Astrocyte (in vitro differentiated cells and primary cell): ENCODE measurements around the gene CEP83. TPM values are rescaled to one million over a fixed set of nuclear protein-coding genes. Genes with fewer than 3 reads are reported as not detected.

Experiments used
- DNase-seq: peaks from one replicate; pipeline ENCODE4 v3.0.0-alpha.2; 2010; ENCODE audit warnings: low read depth
- FAIRE-seq: peaks from 2 replicates; lab custom pipeline; 2011; peaks lifted over from hg19 to GRCh38; lab: Jason Lieb, UNC
- H2AFZ ChIP-seq: 2 replicates; pipeline ENCODE4 v1.6.0; 2012; ENCODE audit warnings: low read depth, low read length, inconsistent platforms
- H3K27ac ChIP-seq: 2 replicates; pipeline ENCODE4 v1.5.1; 2011; ENCODE audit warnings: low read depth, low read length, inconsistent platforms
- H3K27me3 ChIP-seq: 2 replicates; pipeline ENCODE4 v1.6.0; 2011; ENCODE audit warnings: low read length, inconsistent platforms; ENCODE audit not compliant: insufficient read depth
- H3K36me3 ChIP-seq: 2 replicates; pipeline ENCODE4 v1.5.1; 2011; ENCODE audit warnings: low read length, inconsistent platforms; ENCODE audit not compliant: insufficient read depth
- H3K4me1 ChIP-seq: 2 replicates; pipeline ENCODE4 v1.5.1; 2011; ENCODE audit warnings: low read length, inconsistent platforms; ENCODE audit not compliant: insufficient read depth
- H3K4me2 ChIP-seq: 2 replicates; pipeline ENCODE4 v1.6.0; 2012; ENCODE audit warnings: low read length, inconsistent platforms
- H3K4me3 ChIP-seq: 2 replicates; pipeline ENCODE4 v1.5.1; 2011; ENCODE audit warnings: low read depth, mild to moderate bottlenecking, low read length, inconsistent platforms; ENCODE audit not compliant: insufficient read depth
- H3K79me2 ChIP-seq: 2 replicates; pipeline ENCODE4 v1.6.0; 2012; ENCODE audit warnings: mild to moderate bottlenecking, low read length, inconsistent platforms; ENCODE audit not compliant: insufficient read depth
- H3K9ac ChIP-seq: 2 replicates; pipeline ENCODE4 v1.6.0; 2012; ENCODE audit warnings: mild to moderate bottlenecking, low read length, inconsistent platforms
- H3K9me3 ChIP-seq: 2 replicates; pipeline ENCODE4 v1.5.1; 2012; ENCODE audit warnings: low read depth, mild to moderate bottlenecking, low read length, inconsistent platforms; ENCODE audit not compliant: insufficient read depth
- H4K20me1 ChIP-seq: 2 replicates; pipeline ENCODE4 v1.6.0; 2012; ENCODE audit warnings: low read length, inconsistent platforms; ENCODE audit not compliant: insufficient read depth
- H3K27ac Mint-ChIP-seq: one replicate; pipeline ENCODE4 v1.8.0; 2021; ENCODE audit warnings: mild to moderate bottlenecking, mixed read lengths; ENCODE audit not compliant: unreplicated experiment
- H3K27me3 Mint-ChIP-seq: one replicate; pipeline ENCODE4 v1.8.0; 2021; ENCODE audit warnings: low read depth, mixed read lengths; ENCODE audit not compliant: unreplicated experiment
- H3K36me3 Mint-ChIP-seq: one replicate; pipeline ENCODE4 v1.8.0; 2021; ENCODE audit warnings: low read depth, mixed read lengths; ENCODE audit not compliant: unreplicated experiment
- H3K4me1 Mint-ChIP-seq: one replicate; pipeline ENCODE4 v1.8.0; 2021; ENCODE audit warnings: low read depth, mixed read lengths; ENCODE audit not compliant: unreplicated experiment
- H3K4me3 Mint-ChIP-seq: one replicate; pipeline ENCODE4 v1.8.0; 2021; ENCODE audit warnings: mild to moderate bottlenecking, moderate library complexity, mixed read lengths; ENCODE audit not compliant: unreplicated experiment
- H3K9me3 Mint-ChIP-seq: one replicate; pipeline ENCODE4 v1.8.0; 2021; ENCODE audit warnings: mild to moderate bottlenecking, mixed read lengths; ENCODE audit not compliant: unreplicated experiment
- EZH2 ChIP-seq: IDR thresholded peaks from 2 replicates; pipeline ENCODE4 v1.6.1; 2012; ENCODE audit warnings: mild to moderate bottlenecking, low read length, inconsistent platforms; ENCODE audit not compliant: insufficient read depth
- total RNA-seq: library from RNA; stranded (reverse); gene quantifications from 2 replicates; pipeline ENCODE4 v1.2.1, GENCODE V29; 2021
- TF ChIP-seq, protein P1 (sequence below): IDR thresholded peaks from 2 replicates; pipeline ENCODE4 v1.5.1; 2011; ENCODE audit warnings: low read depth, mild to moderate bottlenecking, inconsistent platforms, low read length, moderate library complexity; ENCODE audit not compliant: insufficient read depth

CEP83 gene
- total RNA-seq, 1 donor from 2014 or later: 12.4 TPM

DNA sequence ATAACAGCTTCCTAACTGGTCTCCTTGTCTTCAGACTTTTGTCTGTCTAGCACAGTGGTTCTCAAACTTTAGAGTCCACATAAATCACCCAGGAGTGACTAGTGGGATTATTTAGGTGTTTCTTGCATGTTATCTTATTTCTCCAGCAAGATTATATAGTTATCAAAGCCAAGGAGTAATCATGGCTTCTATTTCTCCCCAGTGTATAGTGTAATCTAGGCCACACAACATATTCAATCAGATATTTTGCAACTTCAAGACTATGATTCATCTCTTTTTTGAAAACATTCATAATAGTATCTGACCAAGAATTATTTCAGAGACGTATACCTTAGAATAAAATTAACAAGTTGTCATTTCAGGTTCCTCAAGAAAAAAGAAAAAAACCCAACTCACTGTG lies 131.9 kb downstream of the CEP83 start:
- H3K9me3 ChIP-seq: no peaks in the 10 kb centered on the region
- TF ChIP-seq, protein P1, sequence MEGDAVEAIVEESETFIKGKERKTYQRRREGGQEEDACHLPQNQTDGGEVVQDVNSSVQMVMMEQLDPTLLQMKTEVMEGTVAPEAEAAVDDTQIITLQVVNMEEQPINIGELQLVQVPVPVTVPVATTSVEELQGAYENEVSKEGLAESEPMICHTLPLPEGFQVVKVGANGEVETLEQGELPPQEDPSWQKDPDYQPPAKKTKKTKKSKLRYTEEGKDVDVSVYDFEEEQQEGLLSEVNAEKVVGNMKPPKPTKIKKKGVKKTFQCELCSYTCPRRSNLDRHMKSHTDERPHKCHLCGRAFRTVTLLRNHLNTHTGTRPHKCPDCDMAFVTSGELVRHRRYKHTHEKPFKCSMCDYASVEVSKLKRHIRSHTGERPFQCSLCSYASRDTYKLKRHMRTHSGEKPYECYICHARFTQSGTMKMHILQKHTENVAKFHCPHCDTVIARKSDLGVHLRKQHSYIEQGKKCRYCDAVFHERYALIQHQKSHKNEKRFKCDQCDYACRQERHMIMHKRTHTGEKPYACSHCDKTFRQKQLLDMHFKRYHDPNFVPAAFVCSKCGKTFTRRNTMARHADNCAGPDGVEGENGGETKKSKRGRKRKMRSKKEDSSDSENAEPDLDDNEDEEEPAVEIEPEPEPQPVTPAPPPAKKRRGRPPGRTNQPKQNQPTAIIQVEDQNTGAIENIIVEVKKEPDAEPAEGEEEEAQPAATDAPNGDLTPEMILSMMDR: no peak
- no peak for TF ChIP-seq EZH2
- H4K20me1 ChIP-seq: no peaks in the 10 kb centered on the region
- no peaks in the 10 kb centered on the region for H3K9me3 Mint-ChIP-seq
- no peaks in the 10 kb centered on the region for H3K27me3 Mint-ChIP-seq
- H3K4me1 Mint-ChIP-seq: peaks cover 21% of the 10 kb centered on the region
- H3K27ac Mint-ChIP-seq: no peak overlapping the region
- H3K4me3 ChIP-seq: no peak overlapping the region
- FAIRE-seq (peak; percentile 29), DNase-seq (peak; percentile 6)
- H3K36me3 Mint-ChIP-seq: peaks cover 6% of the 10 kb centered on the region
- no peak overlapping the region for H3K4me3 Mint-ChIP-seq
- no peaks in the 10 kb centered on the region for H3K27me3 ChIP-seq
- H3K4me2 ChIP-seq: no peak overlapping the region
- no peak overlapping the region for H3K9ac ChIP-seq
- H3K4me1 ChIP-seq: peaks cover 13% of the 10 kb centered on the region
- no peaks in the 10 kb centered on the region for H3K36me3 ChIP-seq
- no peak overlapping the region for H3K27ac ChIP-seq
- H3K79me2 ChIP-seq: no peaks in the 10 kb centered on the region
- H2AFZ ChIP-seq: no peak overlapping the region

DNA sequence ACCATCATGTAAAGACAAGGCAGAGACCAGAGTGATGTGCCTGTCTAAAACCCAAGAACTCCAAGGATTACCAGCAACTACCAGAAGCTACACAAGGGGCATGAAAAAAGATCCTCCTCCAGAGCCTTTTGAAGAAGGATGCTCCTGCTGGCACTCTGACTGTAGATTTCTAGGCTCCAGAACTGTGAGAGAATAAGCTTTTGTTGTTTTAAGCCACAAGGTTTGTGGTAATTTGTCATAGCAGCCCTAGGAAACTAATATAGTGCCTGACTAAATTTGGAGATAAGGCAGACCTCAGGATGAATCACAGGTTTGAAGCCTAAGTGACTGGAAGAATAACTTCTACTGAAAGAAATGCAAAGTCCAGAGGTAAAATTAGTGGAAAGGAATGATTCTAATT lies 132.9 kb downstream of the CEP83 start:
- Histone ChIP-seq H4K20me1 (no peaks in the 10 kb centered on the region), H3K4me2 (peak overlapping the region; percentile 7), H3K27me3 (no peaks in the 10 kb centered on the region), H3K4me3 (no peak overlapping the region), H3K4me1 (peaks cover 13% of the 10 kb centered on the region), H3K36me3 (no peaks in the 10 kb centered on the region), H3K9me3 (no peaks in the 10 kb centered on the region), H3K27ac (no peak overlapping the region), H3K9ac (no peak overlapping the region), H3K79me2 (no peaks in the 10 kb centered on the region), H2AFZ (no peak overlapping the region)
- no peak for TF ChIP-seq EZH2
- TF ChIP-seq, protein P1: no peak
- H3K9me3 Mint-ChIP-seq: peaks cover under 1% of the 10 kb centered on the region
- FAIRE-seq (peak; percentile 98), DNase-seq (peak; percentile 93)
- H3K4me3 Mint-ChIP-seq: no peak overlapping the region
- peaks cover 21% of the 10 kb centered on the region for H3K4me1 Mint-ChIP-seq
- peak overlapping the region; percentile 88 for H3K27ac Mint-ChIP-seq
- peaks cover 13% of the 10 kb centered on the region for H3K36me3 Mint-ChIP-seq
- H3K27me3 Mint-ChIP-seq: no peaks in the 10 kb centered on the region

DNA sequence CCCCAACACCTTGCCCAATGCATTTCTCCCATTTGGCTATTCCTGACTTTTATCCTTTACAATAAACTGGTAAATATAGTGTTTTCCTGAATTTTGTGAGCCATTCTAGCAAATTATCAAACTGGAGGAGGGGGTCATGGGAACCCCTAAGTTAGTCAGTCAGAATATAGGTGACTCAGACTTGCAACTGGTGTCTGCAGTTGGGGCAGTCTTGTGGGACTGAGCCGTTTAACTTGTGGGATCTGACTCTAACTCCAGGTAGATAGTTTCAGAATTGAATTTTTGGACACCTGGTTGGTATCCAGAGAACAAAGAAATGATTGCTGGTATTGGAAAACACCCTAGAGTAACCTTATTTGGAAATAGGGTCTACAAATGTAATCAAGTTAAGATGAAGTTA lies 133.4 kb downstream of the CEP83 start:
- no peak for DNase-seq
- peak overlapping the region; percentile 88 for H3K27ac Mint-ChIP-seq
- H3K4me2 ChIP-seq: peak overlapping the region; percentile 7
- H3K4me3 Mint-ChIP-seq: no peak overlapping the region
- no peak overlapping the region for H2AFZ ChIP-seq
- H3K27me3 ChIP-seq: no peaks in the 10 kb centered on the region
- peaks cover 18% of the 10 kb centered on the region for H3K36me3 Mint-ChIP-seq
- no peak for FAIRE-seq
- no peak overlapping the region for H3K4me3 ChIP-seq
- TF ChIP-seq, protein P1: no peak
- TF ChIP-seq EZH2: no peak
- H3K9me3 Mint-ChIP-seq: peaks cover 5% of the 10 kb centered on the region
- no peak overlapping the region for H3K27ac ChIP-seq
- H3K36me3 ChIP-seq: peaks cover 3% of the 10 kb centered on the region
- peaks cover 5% of the 10 kb centered on the region for H3K9me3 ChIP-seq
- H3K79me2 ChIP-seq: no peaks in the 10 kb centered on the region
- no peak overlapping the region for H3K9ac ChIP-seq
- H3K4me1 Mint-ChIP-seq: peaks cover 21% of the 10 kb centered on the region
- no peaks in the 10 kb centered on the region for H4K20me1 ChIP-seq
- H3K4me1 ChIP-seq: peaks cover 13% of the 10 kb centered on the region
- no peaks in the 10 kb centered on the region for H3K27me3 Mint-ChIP-seq
